Parathyroid adenoma (tissue), 2 donors: ENCODE data around the gene SEM1.
"Not testable (repeated sequence)": the region's sequence is repeated elsewhere in the genome, so short reads cannot be mapped to it uniquely, and the experiment has no call there.

ENCODE experiments used
- H2AFZ ChIP-seq: fragments of 300-600 bp; sonication (generic); one replicate; pipeline ENCODE4 v1.7.0; 2017; ENCODE audit warnings: antibody characterized with exemption, mild to moderate bottlenecking
- H3K27ac ChIP-seq: fragments of 300-600 bp; sonication (generic); one replicate; pipeline ENCODE4 v1.7.0; 2017
- H3K27me3 ChIP-seq: fragments of 300-600 bp; sonication (generic); one replicate; pipeline ENCODE4 v1.7.0; 2017; ENCODE audit warnings: low read length; ENCODE audit not compliant: control insufficient read depth, insufficient read depth
- H3K36me3 ChIP-seq: fragments of 300-600 bp; sonication (generic); one replicate; pipeline ENCODE4 v1.7.0; 2017; ENCODE audit warnings: low read length; ENCODE audit not compliant: control insufficient read depth, insufficient read depth
- H3K4me1 ChIP-seq: fragments of 300-600 bp; sonication (generic); one replicate; pipeline ENCODE4 v1.7.0; 2017; ENCODE audit warnings: control low read depth
- H3K4me2 ChIP-seq: fragments of 300-600 bp; sonication (generic); one replicate; pipeline ENCODE4 v1.7.0; 2017; ENCODE audit warnings: low read length
- H3K4me3 ChIP-seq: fragments of 300-600 bp; sonication (generic); one replicate; pipeline ENCODE4 v1.7.0; 2017; ENCODE audit warnings: low read depth, low read length
- H3K79me2 ChIP-seq: fragments of 300-600 bp; sonication (generic); one replicate; pipeline ENCODE4 v1.7.0; 2017; ENCODE audit warnings: control low read depth
- H3K9ac ChIP-seq: fragments of 300-600 bp; sonication (generic); one replicate; pipeline ENCODE4 v1.7.0; 2017; ENCODE audit warnings: mild to moderate bottlenecking
- H3K9me3 ChIP-seq: fragments of 300-600 bp; sonication (generic); one replicate; pipeline ENCODE4 v1.7.0; 2017; ENCODE audit warnings: low read length; ENCODE audit not compliant: control insufficient read depth
- CTCF ChIP-seq: fragments of 300-600 bp; sonication (generic); IDR thresholded peaks from one replicate; pipeline ENCODE4 v1.7.0; 2017; ENCODE audit warnings: antibody characterized with exemption, mild to moderate bottlenecking
- donor health status: primary hyperparathyroidism.

SEM1 gene

GRCh38 chr7:96728139-96728538 is 18.5 kb upstream of the SEM1 start:
- H2AFZ ChIP-seq: no peak overlapping the region
- H3K4me3 ChIP-seq: no peak overlapping the region
- H3K27ac ChIP-seq: no peak overlapping the region

GRCh38 chr7:96727534-96728088 is 18.0 kb upstream of the SEM1 start:
- Histone ChIP-seq H3K79me2 (no peaks in the 10 kb centered on the region), H3K4me1 (no peaks in the 10 kb centered on the region), H3K27me3 (no peaks in the 10 kb centered on the region), H3K9ac (no peak overlapping the region), H3K27ac (no peak overlapping the region), H3K4me2 (no peak overlapping the region), H2AFZ (no peak overlapping the region), H3K36me3 (no peaks in the 10 kb centered on the region), H3K9me3 (no peaks in the 10 kb centered on the region), H3K4me3 (no peak overlapping the region)
- TF ChIP-seq CTCF: no peak

More at GRCh38 chr7:96728139-96728538, 18.5 kb upstream of the SEM1 start:
- Histone ChIP-seq H3K9me3 (no peaks in the 10 kb centered on the region), H3K4me2 (no peak overlapping the region), H3K79me2 (no peaks in the 10 kb centered on the region), H3K4me1 (no peaks in the 10 kb centered on the region), H3K27me3 (no peaks in the 10 kb centered on the region), H3K9ac (no peak overlapping the region), H3K36me3 (no peaks in the 10 kb centered on the region)
- TF ChIP-seq CTCF: no peak

- Histone ChIP-seq H3K27ac (no peak overlapping the region), H3K4me1 (no peaks in the 10 kb centered on the region), H3K36me3 (no peaks in the 10 kb centered on the region), H3K9ac (no peak overlapping the region), H3K9me3 (no peaks in the 10 kb centered on the region), H3K4me3 (no peak overlapping the region), H3K4me2 (no peak overlapping the region), H3K27me3 (no peaks in the 10 kb centered on the region), H2AFZ (no peak overlapping the region), H3K79me2 (no peaks in the 10 kb centered on the region)
- no peak for TF ChIP-seq CTCF
These were observed 14.0 kb upstream of the SEM1 start for GRCh38 chr7:96723622-96724021.

- not testable (repeated sequence) for H3K9me3 ChIP-seq, H2AFZ ChIP-seq, H3K4me3 ChIP-seq, H3K79me2 ChIP-seq, H3K4me1 ChIP-seq, H3K36me3 ChIP-seq, H3K27me3 ChIP-seq, H3K9ac ChIP-seq, H3K27ac ChIP-seq, H3K4me2 ChIP-seq
These were observed 13.3 kb upstream of the SEM1 start for GRCh38 chr7:96722928-96723327.

GRCh38 chr7:96720843-96721242 is 11.2 kb upstream of the SEM1 start:
- no peak overlapping the region for H3K9ac ChIP-seq
- H3K36me3 ChIP-seq: no peaks in the 10 kb centered on the region
- no peak overlapping the region for H3K27ac ChIP-seq
- no peak overlapping the region for H2AFZ ChIP-seq
- no peaks in the 10 kb centered on the region for H3K79me2 ChIP-seq
- H3K4me2 ChIP-seq: no peak overlapping the region
- TF ChIP-seq CTCF: no peak
- no peaks in the 10 kb centered on the region for H3K27me3 ChIP-seq
- no peaks in the 10 kb centered on the region for H3K4me1 ChIP-seq
- H3K9me3 ChIP-seq: no peaks in the 10 kb centered on the region
- no peak overlapping the region for H3K4me3 ChIP-seq
